Stomach (tissue), 9 donors: ENCODE data around the gene RPL35. TPM values are rescaled to one million over a fixed set of nuclear protein-coding genes. Genes with fewer than 3 reads are reported as not detected.

Experiments used
- DNase-seq, 2 donors: peaks; one replicate each; pipeline versions ENCODE4 v3.0.0 to v3.0.0-alpha.2; 2013 to 2019
- H3K27ac ChIP-seq, 5 donors: fragments of 200-600 bp in 4 of 5; sonication (generic) in 4 of 5; one replicate each; pipeline ENCODE4 v1.5.1; 2013 to 2019; ENCODE audit warnings: mild to moderate bottlenecking in 1 of 5, moderate library complexity in 1 of 5
- H3K27me3 ChIP-seq, 3 donors: fragments of 200-600 bp; sonication (generic); one replicate each; pipeline ENCODE4 v1.5.1; 2017 to 2019; ENCODE audit warnings: mixed run types in 1 of 3
- H3K36me3 ChIP-seq, 4 donors: fragments of 200-600 bp; sonication (generic); 1 replicate in 3 of 4; 2 replicates in 1 of 4; pipeline ENCODE4 v1.5.1; 2016 to 2019
- H3K4me1 ChIP-seq, 4 donors: fragments of 200-600 bp; sonication (generic); one replicate each; pipeline ENCODE4 v1.5.1; 2016 to 2019
- H3K4me3 ChIP-seq, 4 donors: fragments of 200-600 bp; sonication (generic) in 3 of 4; one replicate each; pipeline ENCODE4 v1.5.1; 2016 to 2019; ENCODE audit warnings: mild to moderate bottlenecking in 1 of 4
- H3K9me3 ChIP-seq, 4 donors: fragments of 200-600 bp; sonication (generic); one replicate each; pipeline ENCODE4 v1.5.1; 2016 to 2019
- CTCF ChIP-seq, 7 experiments: fragments of 450-650 bp in 4 of 7; fragments of 200-600 bp in 3 of 7; sonication (generic) in 3 of 7; IDR thresholded peaks; one replicate each; pipeline ENCODE4 v1.5.1; 2016 to 2019; ENCODE audit warnings: antibody characterized with exemption in 7 of 7, control low read depth in 2 of 7, mild to moderate bottlenecking in 1 of 7
- EP300 ChIP-seq: sonication (generic); formaldehyde crosslinking; IDR thresholded peaks from one replicate; pipeline ENCODE4 v1.6.1; 2017; ENCODE audit warnings: antibody characterized with exemption
- POLR2A ChIP-seq, 4 donors: fragments of 450-650 bp; IDR thresholded peaks; one replicate each; pipeline ENCODE4 v1.6.1; 2016; ENCODE audit warnings: antibody characterized with exemption in 4 of 4, control low read depth in 2 of 4, mild to moderate bottlenecking in 1 of 4, moderate library complexity in 1 of 4
- POLR2AphosphoS5 ChIP-seq, 3 donors: sonication (generic); formaldehyde crosslinking; IDR thresholded peaks; one replicate each; pipeline ENCODE4 v1.6.1; 2016; ENCODE audit warnings: antibody characterized with exemption in 3 of 3
- WGBS, 5 donors: extraction: QIAGEN DNeasy Blood & Tissue Kit in 3 of 5; methylation state at CpG; one replicate each; pipeline versions ENCODE4 v1.1.5 to v1.1.7; 2013 to 2018; 5-methylcytosine and 5-hydroxymethylcytosine counted together
- intact Hi-C: fragments of 100-400 bp; cut with DNase I; formaldehyde crosslinking; loops from one replicate; pipeline ENCODE4 v1.15.1; 2023; ENCODE audit warnings: low total_unique reads
- polyA plus RNA-seq, 3 donors: library from polyadenylated mRNA; stranded (reverse); fragments of 200-250 nt; gene quantifications; one replicate each; pipeline ENCODE4 v1.2.3, GENCODE V29; 2013
- small RNA-seq, 4 donors: library from RNA; depleted of rRNA; stranded (forward); fragments of <200 nt; gene quantifications; one replicate each; pipeline ENCODE3, GENCODE V24; 2016
- total RNA-seq, 5 donors: library from RNA; depleted of rRNA; stranded (reverse); fragments of >200 nt; gene quantifications; one replicate each; pipeline versions ENCODE4 v1.1.0 to v1.2.3, GENCODE V29; 2014 to 2016
- donor health status: healthy with polysubstance abuse.
- donor health status: Bipolar disorder and iron deficiency.
- donor health status: healthy.

The RPL35 gene
- total and polyA plus RNA-seq, 8 donors: 941 to 6,131 (median 1,860) TPM

- no peak overlapping the region for H3K27ac ChIP-seq
- no peak for DNase-seq
- H3K27me3 ChIP-seq: no peaks in the 10 kb centered on the region
- TF ChIP-seq POLR2AphosphoS5 (IDR thresholded peaks at IDR 0.05) (no peak), EP300 (no peak), POLR2A (IDR thresholded peaks at IDR 0.05) (no peak)
- intact Hi-C loops: no loop called here
- WGBS, 5 donors: 89 to 94% (median 91%) methylated on average over 6 of the region's 6 CpGs
- peaks cover 0 to 18% (median 5%) of the 10 kb centered on the region in 4 donors for H3K4me1 ChIP-seq
- peaks cover 0 to 11% (median 0%) of the 10 kb centered on the region in 4 donors for H3K36me3 ChIP-seq
- no peaks in the 10 kb centered on the region for H3K9me3 ChIP-seq
- H3K4me3 ChIP-seq: no peak overlapping the region
Measured at GRCh38 chr9:124809211-124809610, 52.5 kb downstream of the RPL35 start.

DNA sequence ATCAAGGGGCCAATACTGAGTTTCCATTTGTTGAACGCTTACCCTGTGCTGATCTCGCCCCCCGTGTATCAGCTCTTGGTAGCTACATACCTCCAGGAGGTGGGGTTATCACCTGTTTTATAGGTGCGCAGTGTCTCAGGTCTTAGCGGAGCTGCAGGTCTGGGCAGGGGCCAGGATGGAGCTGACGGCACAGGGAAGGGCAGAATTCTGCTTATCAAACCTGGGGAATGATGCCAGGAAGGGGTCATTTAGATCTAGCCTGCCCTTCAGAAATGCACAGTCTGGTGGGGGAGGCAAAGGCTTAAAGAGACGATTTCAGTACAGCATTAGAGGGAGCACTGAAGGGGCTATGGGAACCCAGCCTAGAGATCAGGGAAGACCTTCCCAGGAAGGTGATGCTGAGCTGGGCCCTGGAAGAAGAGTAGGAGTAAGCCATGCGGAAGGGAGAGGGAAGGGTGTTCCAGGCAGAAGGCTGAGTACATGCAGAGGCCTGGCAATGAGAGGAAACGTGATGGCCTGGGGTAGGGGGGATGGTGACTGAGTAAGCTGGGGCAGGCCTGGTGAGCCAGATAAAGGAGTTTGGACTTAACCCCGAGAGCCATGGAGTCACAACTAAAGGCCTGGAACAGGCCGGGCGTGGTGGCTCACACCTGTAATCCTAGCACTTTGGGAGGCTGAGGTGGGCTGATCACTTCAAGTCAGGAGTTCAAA, 53.4 kb downstream of the RPL35 start:
- Histone ChIP-seq H3K4me1 (peaks cover 0 to 18% (median 5%) of the 10 kb centered on the region in 4 donors), H3K27ac (no peak overlapping the region), H3K9me3 (no peaks in the 10 kb centered on the region), H3K27me3 (no peaks in the 10 kb centered on the region), H3K36me3 (peaks cover 0 to 11% (median 0%) of the 10 kb centered on the region in 4 donors), H3K4me3 (no peak overlapping the region)
- intact Hi-C loops: no loop called here
- DNase-seq: no peak
- TF ChIP-seq POLR2A (IDR thresholded peaks at IDR 0.05) (no peak), EP300 (no peak), CTCF (IDR thresholded peaks at IDR 0.05) (no peak), POLR2AphosphoS5 (IDR thresholded peaks at IDR 0.05) (no peak)
- WGBS, 5 donors: 57 to 78% (median 73%) methylated on average over 11 to 12 of the region's 12 CpGs

Small RNA genes lying within 50 kb of the gene (small RNA-seq; reads per million reads assigned to genes)
- 0 to 0.30 (median 0) reads per million in 4 donors for gene RNU4-82P

Other genes with a start within 250 kb of the RPL35 start
- gene NR6A1, start 90.6 kb downstream of the RPL35 start, total RNA-seq: 1 to 10 TPM in 4 of 5 donors, not detected in 1; 1.5 to 3.2 (median 2.9) TPM
- under 1 TPM; 0.15 to 0.60 (median 0.44) TPM for gene NR6A1, start 90.6 kb downstream of the RPL35 start, polyA plus RNA-seq
- 10 to 100 TPM in 1 of 5 donors, 1 to 10 TPM in 4; 1.7 to 91.2 (median 4.1) TPM for gene OLFML2A, start 84.8 kb downstream of the RPL35 start, total RNA-seq
- gene OLFML2A, start 84.8 kb downstream of the RPL35 start, polyA plus RNA-seq: 1 to 10 TPM in 1 of 3 donors, under 1 TPM in 2; 0.56 to 3.9 (median 0.61) TPM
- gene WDR38, start 8.5 kb downstream of the RPL35 start, total RNA-seq: not detected
- gene WDR38, start 8.5 kb downstream of the RPL35 start, polyA plus RNA-seq: not detected
- gene ARPC5L, start 173 bp upstream of the RPL35 start, total RNA-seq: 10 to 100 TPM in 4 of 5 donors, not detected in 1; 20.4 to 71.0 (median 29.3) TPM
- 10 to 100 TPM; 43.6 to 55.3 (median 49.6) TPM for gene ARPC5L, start 173 bp upstream of the RPL35 start, polyA plus RNA-seq
- 10 to 100 TPM; 16.2 to 88.4 (median 20.4) TPM for gene GOLGA1, start 79.1 kb upstream of the RPL35 start, total RNA-seq
- gene GOLGA1, start 79.1 kb upstream of the RPL35 start, polyA plus RNA-seq: 1 to 10 TPM; 4.1 to 6.4 (median 5.0) TPM